ENCODE measurements around the gene HOXA4.

DNA sequence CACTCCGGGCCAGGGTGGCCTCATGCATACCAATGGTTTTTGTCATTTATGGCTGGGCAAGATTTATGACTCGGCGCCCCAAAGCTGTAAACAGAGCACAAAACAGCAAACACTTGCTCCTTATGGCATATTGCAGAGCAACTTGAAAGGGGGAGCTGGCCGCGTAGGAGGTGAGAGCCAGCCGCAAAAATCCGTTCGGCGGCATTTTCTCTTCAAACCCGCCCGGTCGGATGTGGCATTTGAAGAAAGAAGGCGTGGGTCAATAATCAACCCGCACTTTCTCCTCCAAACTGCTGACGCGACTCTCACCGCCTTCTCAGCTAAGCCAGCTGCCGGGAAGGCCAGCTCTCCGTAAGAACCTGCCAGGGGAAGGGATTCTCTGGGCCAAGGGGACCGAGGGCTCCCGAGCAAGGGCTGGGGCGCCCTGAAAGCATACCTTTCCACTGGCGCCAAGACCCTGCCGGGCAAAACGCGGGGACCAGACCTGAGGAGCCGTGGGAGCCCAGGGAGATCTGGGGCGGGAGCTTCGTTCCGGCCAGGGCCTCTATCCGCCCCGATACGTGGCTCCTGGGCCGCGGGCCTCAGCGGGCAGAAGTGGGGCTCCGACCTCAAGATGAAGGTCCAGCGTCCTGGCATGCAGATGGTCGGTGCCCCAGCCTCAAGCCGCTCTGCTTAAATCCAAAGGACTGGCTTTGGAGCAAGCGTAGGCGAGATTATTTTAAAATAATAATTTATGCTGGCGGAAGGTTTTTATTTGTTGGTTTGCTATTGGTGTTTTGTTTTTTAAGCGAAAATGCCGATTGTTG is 15.1 kb downstream of the HOXA4 start:
- no peak for TF ChIP-seq EZH2 (optimal IDR thresholded peaks at IDR 0.05; ENCODE audit: low read depth, low read length)
- TF ChIP-seq, protein P1, sequence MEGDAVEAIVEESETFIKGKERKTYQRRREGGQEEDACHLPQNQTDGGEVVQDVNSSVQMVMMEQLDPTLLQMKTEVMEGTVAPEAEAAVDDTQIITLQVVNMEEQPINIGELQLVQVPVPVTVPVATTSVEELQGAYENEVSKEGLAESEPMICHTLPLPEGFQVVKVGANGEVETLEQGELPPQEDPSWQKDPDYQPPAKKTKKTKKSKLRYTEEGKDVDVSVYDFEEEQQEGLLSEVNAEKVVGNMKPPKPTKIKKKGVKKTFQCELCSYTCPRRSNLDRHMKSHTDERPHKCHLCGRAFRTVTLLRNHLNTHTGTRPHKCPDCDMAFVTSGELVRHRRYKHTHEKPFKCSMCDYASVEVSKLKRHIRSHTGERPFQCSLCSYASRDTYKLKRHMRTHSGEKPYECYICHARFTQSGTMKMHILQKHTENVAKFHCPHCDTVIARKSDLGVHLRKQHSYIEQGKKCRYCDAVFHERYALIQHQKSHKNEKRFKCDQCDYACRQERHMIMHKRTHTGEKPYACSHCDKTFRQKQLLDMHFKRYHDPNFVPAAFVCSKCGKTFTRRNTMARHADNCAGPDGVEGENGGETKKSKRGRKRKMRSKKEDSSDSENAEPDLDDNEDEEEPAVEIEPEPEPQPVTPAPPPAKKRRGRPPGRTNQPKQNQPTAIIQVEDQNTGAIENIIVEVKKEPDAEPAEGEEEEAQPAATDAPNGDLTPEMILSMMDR (IDR thresholded peaks at IDR 0.05; ENCODE audit: low read length), result no peak
- TF ChIP-seq EZH2phosphoT487 (IDR thresholded peaks at IDR 0.05; ENCODE audit: low read length), result no peak
